ENCODE measurements around the gene VAV3. TPM values are rescaled to one million over a fixed set of nuclear protein-coding genes. Genes with fewer than 3 reads are reported as not detected.

Gene VAV3, protein sequence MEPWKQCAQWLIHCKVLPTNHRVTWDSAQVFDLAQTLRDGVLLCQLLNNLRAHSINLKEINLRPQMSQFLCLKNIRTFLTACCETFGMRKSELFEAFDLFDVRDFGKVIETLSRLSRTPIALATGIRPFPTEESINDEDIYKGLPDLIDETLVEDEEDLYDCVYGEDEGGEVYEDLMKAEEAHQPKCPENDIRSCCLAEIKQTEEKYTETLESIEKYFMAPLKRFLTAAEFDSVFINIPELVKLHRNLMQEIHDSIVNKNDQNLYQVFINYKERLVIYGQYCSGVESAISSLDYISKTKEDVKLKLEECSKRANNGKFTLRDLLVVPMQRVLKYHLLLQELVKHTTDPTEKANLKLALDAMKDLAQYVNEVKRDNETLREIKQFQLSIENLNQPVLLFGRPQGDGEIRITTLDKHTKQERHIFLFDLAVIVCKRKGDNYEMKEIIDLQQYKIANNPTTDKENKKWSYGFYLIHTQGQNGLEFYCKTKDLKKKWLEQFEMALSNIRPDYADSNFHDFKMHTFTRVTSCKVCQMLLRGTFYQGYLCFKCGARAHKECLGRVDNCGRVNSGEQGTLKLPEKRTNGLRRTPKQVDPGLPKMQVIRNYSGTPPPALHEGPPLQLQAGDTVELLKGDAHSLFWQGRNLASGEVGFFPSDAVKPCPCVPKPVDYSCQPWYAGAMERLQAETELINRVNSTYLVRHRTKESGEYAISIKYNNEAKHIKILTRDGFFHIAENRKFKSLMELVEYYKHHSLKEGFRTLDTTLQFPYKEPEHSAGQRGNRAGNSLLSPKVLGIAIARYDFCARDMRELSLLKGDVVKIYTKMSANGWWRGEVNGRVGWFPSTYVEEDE
- 7.9 and 10.4 TPM in 2 replicates for total RNA-seq (2021; fragmentation: NEBNext Ultra II Directional; extraction: Animal tissue kit (Norgen Biotek cat#: 25700))
- polyA plus RNA-seq (2011; rRNA removed), result 1.3 and 2.9 TPM in 2 replicates
- 2.9 TPM for polyA plus RNA-seq (2011; cell fraction: cytosol; rRNA removed)
- 1.9 TPM for polyA plus RNA-seq (2011; cell fraction: nucleus; rRNA removed)
- polyA plus RNA-seq (2012, experiment 1 of 2), result 4.9 to 6.7 TPM (median 5.1 TPM) in 4 replicates
- polyA plus RNA-seq (2012, experiment 2 of 2), result 0.39 TPM
- polyA plus RNA-seq (2013, experiment 1 of 2), result 4.1 TPM
- 4.0 TPM for polyA plus RNA-seq (2013, experiment 2 of 2)
- polyA minus RNA-seq (2011; rRNA and poly(A)+ RNA removed), result 7.7 and 8.3 TPM in 2 replicates
- 4.3 TPM for polyA minus RNA-seq (2011; cell fraction: cytosol; rRNA and poly(A)+ RNA removed)
- polyA minus RNA-seq (2011; cell fraction: nucleus; rRNA and poly(A)+ RNA removed), result 17.2 TPM
- long read RNA-seq, experiment 1, partial matches to known transcripts, result 2 of 5 reads
- long read RNA-seq, experiment 1, other reads (novel, unspliced or antisense), result 3 of 5 reads
- long read RNA-seq, experiment 2, partial matches to known transcripts, result 1 of 1 reads
- long read RNA-seq, experiment 2, other reads (novel, unspliced or antisense), result 0 of 1 reads

DNA sequence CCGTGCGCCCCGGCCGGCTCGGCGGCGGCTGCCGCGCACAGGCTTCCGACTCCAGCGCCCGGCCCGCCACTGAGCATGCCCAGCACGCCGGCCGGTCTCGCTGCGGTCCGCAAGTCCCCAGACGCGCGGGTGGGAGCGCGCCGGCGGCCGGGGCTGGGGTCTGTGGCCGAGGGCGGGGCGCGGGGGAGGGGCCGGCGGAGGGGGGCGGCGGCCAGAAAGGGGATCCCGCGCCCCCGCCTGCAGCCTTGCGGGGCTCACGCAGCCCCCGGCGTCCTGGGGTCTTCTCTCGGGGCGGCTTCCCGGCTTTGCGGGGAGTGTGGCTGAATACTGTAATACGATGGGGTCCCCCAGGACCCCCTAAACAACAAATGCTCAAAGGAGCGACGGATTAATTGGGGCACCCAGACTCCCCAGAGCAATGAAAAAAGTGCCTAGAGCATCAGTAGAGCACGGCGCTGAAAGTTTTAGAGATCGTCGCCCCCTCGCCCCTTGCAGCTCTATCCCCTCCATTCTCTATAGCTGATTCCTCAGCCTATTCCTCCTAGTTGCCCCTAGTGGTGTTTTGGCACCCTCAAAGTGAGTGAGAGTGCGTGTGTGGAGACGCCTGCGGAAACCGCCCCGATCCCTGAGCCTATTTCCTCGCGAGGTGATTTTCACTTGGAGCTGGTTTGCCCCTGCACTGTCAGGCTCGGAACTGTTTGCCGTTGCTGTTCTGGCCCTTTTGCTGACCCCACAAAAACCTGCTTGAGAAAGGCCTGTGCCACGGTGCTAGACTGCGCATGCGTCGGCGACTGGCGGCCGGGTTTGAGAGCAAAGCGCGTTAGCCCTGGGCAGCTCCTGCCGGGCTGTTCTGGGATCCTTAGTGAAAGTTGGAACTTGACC, at the start of gene VAV3:
VAV3 (minus strand) TSS at position 71 of the 882 bp plus-strand sequence. CDS start 311 bp downstream, outside the sequence.
- H3K4me2 ChIP-seq (ENCODE audit: insufficient read depth in 1 of 2, low read depth in 2 of 2, low read length in 2 of 2), result peak within 1 kb of the TSS; percentile 93 to 99
- H2BK20ac ChIP-seq (ENCODE audit: low read length), result no peak within 1 kb of the TSS
- H2BK12ac ChIP-seq (ENCODE audit: low read depth, low read length), result peak within 1 kb of the TSS; percentile 92
- no peak within 1 kb of the TSS; the same call in 1 of the 2 replicates for H2AK5ac ChIP-seq (ENCODE audit: low read depth, low read length)
- no peak within 1 kb of the TSS; the same call in 1 of the 2 replicates for H2BK5ac ChIP-seq (ENCODE audit: low read depth, low read length)
- no peaks in the 10 kb centered on the region for H3K9me3 ChIP-seq (ENCODE audit: insufficient read depth in 2 of 2, low read depth in 1 of 2, low read length in 1 of 2)
- no peaks in the 10 kb centered on the region for H3K36me3 ChIP-seq (ENCODE audit: control insufficient read depth in 2 of 4, insufficient read depth in 4 of 4, low read length in 3 of 4)
- POLR2A ChIA-PET (ENCODE audit: partially characterized antibody), result interaction anchor here (1.0 to 1.5 kb wide), 3 partner anchors 8 to 97 kb away, joined by 3 to 4 read pairs (median 3); no protein-coding TSS in a partner anchor
- 1% methylated on average over 26 of the region's 73 CpGs; no CpG with 5 or more reads in 1 of the 2 experiments for WGBS, 2 experiments (ENCODE audit: extremely low coverage in 1 of 2, insufficient coverage in 1 of 2, insufficient read length in 1 of 2, insufficient replicate concordance in 2 of 2, low coverage in 1 of 2, low lambda C conversion rate in 2 of 2, missing lambda C conversion rate in 1 of 2)
- H3K9ac ChIP-seq (replicated peaks in 1 of 4; ENCODE audit: extremely low read depth in 1 of 4, low read depth in 3 of 4, low read length in 3 of 4), result peak within 1 kb of the TSS; percentile 51 to 73 (median 66); a peak in 6 of 7 replicates
- peak within 1 kb of the TSS; percentile 71 for H4K5ac ChIP-seq (ENCODE audit: insufficient read length, low read depth, low read length)
- H2BK120ac ChIP-seq (replicated peaks; ENCODE audit: low read depth, low read length), result no peak within 1 kb of the TSS
- no peak within 1 kb of the TSS for H2BK15ac ChIP-seq (ENCODE audit: low read length)
- H3K27ac ChIP-seq (ENCODE audit: low read depth, low read length), result no peak within 1 kb of the TSS; the same call in 1 of the 2 replicates
- H4K8ac ChIP-seq (ENCODE audit: extremely low read depth, insufficient read depth, low read length), result peak within 1 kb of the TSS; percentile 79
- H3K4ac ChIP-seq (replicated peaks; ENCODE audit: insufficient read length, low read depth, low read length), result peak within 1 kb of the TSS; percentile 19
- H3K27me3 ChIP-seq (replicated peaks in 1 of 4; ENCODE audit: control insufficient read depth in 3 of 4, extremely low read depth in 1 of 4, insufficient read depth in 3 of 4, low read length in 3 of 4), result peaks cover 0 to 16% (median 9%) of the 10 kb centered on the region in 4 experiments; a peak in 6 of 7 replicates
- peaks cover 0 to 6% (median 0%) of the 10 kb centered on the region in 4 experiments; a peak in 1 of 7 replicates for H3K4me1 ChIP-seq (replicated peaks in 1 of 4; ENCODE audit: control insufficient read depth in 3 of 4, insufficient read depth in 4 of 4, low read length in 3 of 4)
- peaks cover 14% of the 10 kb centered on the region for H3K23me2 ChIP-seq (ENCODE audit: low read depth, low read length)
- no peaks in the 10 kb centered on the region for H3K79me1 ChIP-seq (ENCODE audit: low read depth, low read length)
- DNase-seq (ENCODE audit: low read depth in 1 of 2, low spot score in 2 of 2), result peak; percentile 73 to 88
- peaks cover 0 to 9% of the 10 kb centered on the region in 2 experiments; a peak in 1 of 4 replicates for H3K79me2 ChIP-seq (ENCODE audit: control insufficient read depth in 1 of 2, insufficient read depth in 2 of 2, low read length in 2 of 2)
- H2AFZ ChIP-seq (ENCODE audit: low read length), result peak within 1 kb of the TSS; percentile 99
- H4K20me1 ChIP-seq (replicated peaks in 1 of 2; ENCODE audit: control insufficient read depth in 1 of 2, insufficient read depth in 2 of 2, low read length in 2 of 2), result peaks cover 0 to 2% of the 10 kb centered on the region in 2 experiments
- H3K14ac ChIP-seq (ENCODE audit: insufficient read length), result no peak within 1 kb of the TSS
- H3K56ac ChIP-seq (replicated peaks; ENCODE audit: insufficient read length, low read depth, low read length), result peak within 1 kb of the TSS; percentile 62
- FAIRE-seq, result peak; percentile 58
- no peak within 1 kb of the TSS for H3K23ac ChIP-seq (ENCODE audit: insufficient read length)
- H4K91ac ChIP-seq (replicated peaks; ENCODE audit: insufficient read length, low read length), result no peak within 1 kb of the TSS
- peak within 1 kb of the TSS; percentile 78 for H3K18ac ChIP-seq (ENCODE audit: extremely low read depth, low read length)
- peak within 1 kb of the TSS; percentile 75 to 88 (median 82) for H3K4me3 ChIP-seq (ENCODE audit: extremely low read depth in 1 of 4, insufficient read depth in 2 of 4, low read depth in 3 of 4, low read length in 4 of 4)
- CTCF ChIA-PET (ENCODE audit: partially characterized antibody), result interaction anchor here (0.6 to 2.2 kb wide), 11 partner anchors 9 to 183 kb away, joined by 3 to 11 read pairs (median 3); no protein-coding TSS in a partner anchor
- peak; percentile 74 for TF ChIP-seq NRF1 (IDR thresholded peaks at IDR 0.05; ENCODE audit: low read depth, low read length)
- TF ChIP-seq PHF8 (conservative IDR thresholded peaks at IDR 0.05; ENCODE audit: low read depth, low read length), result 0 out of 2 replicates have a peak, but pooled peaks have one; percentile 13
- TF ChIP-seq RFX5 (IDR thresholded peaks at IDR 0.05; ENCODE audit: borderline replicate concordance, low read depth, low read length), result no peak
